NT2/D1 (cell line): Measurements from ENCODE around the gene NATD1.
A peak's percentile ranks its signal among the peaks of the same experiment; 100 is the strongest.

Source experiments
- DNase-seq: peaks from one replicate; pipeline ENCODE4 v3.0.0-alpha.2; 2011; ENCODE audit warnings: low read depth, low spot score
- H3K27me3 ChIP-seq: 2 replicates; pipeline ENCODE4 v1.6.0; 2011; ENCODE audit warnings: mild to moderate bottlenecking; ENCODE audit not compliant: insufficient read length, insufficient read depth
- H3K36me3 ChIP-seq: 2 replicates; pipeline ENCODE4 v1.6.1; 2011; ENCODE audit warnings: mild to moderate bottlenecking, low read length, mixed read lengths; ENCODE audit not compliant: insufficient read depth, insufficient read length
- H3K4me1 ChIP-seq: 2 replicates; pipeline ENCODE4 v1.5.1; 2011; ENCODE audit not compliant: insufficient read depth, insufficient read length
- H3K4me3 ChIP-seq: 2 replicates; pipeline ENCODE4 v1.5.1; 2011; ENCODE audit warnings: low read depth; ENCODE audit not compliant: insufficient read length
- H3K9ac ChIP-seq: 2 replicates; pipeline ENCODE4 v1.6.0; 2011; ENCODE audit warnings: low read depth; ENCODE audit not compliant: insufficient read length
- H3K9me3 ChIP-seq: 2 replicates; pipeline ENCODE4 v1.5.1; 2011; ENCODE audit warnings: mild to moderate bottlenecking, low read length; ENCODE audit not compliant: insufficient read depth
- SUZ12 ChIP-seq: IDR thresholded peaks from 2 replicates; pipeline ENCODE4 v1.6.1; 2011; ENCODE audit not compliant: insufficient read length, insufficient read depth; ENCODE audit errors: extremely low read depth
- YY1 ChIP-seq: IDR thresholded peaks from 2 replicates; pipeline ENCODE4 v1.6.1; 2011; ENCODE audit not compliant: insufficient read length, insufficient read depth
- ZNF274 ChIP-seq: IDR thresholded peaks from 2 replicates; pipeline ENCODE4 v1.6.1; 2011; ENCODE audit warnings: mild to moderate bottlenecking, low read depth, low read length

The NATD1 gene

GRCh38 chr17:21204935-21205334 lies 48.3 kb downstream of the NATD1 start:
- TF ChIP-seq YY1 (no peak), SUZ12 (no peak), ZNF274 (no peak)
- Histone ChIP-seq H3K4me1 (peaks cover 22% of the 10 kb centered on the region), H3K4me3 (no peak overlapping the region), H3K9ac (peak overlapping the region; percentile 32), H3K9me3 (no peaks in the 10 kb centered on the region), H3K36me3 (peaks cover 45% of the 10 kb centered on the region), H3K27me3 (no peaks in the 10 kb centered on the region)
- no peak for DNase-seq

- H3K9ac ChIP-seq: no peak overlapping the region
- H3K36me3 ChIP-seq: peaks cover 41% of the 10 kb centered on the region
- no peak for DNase-seq
- peaks cover 30% of the 10 kb centered on the region for H3K4me1 ChIP-seq
- TF ChIP-seq ZNF274 (no peak), YY1 (no peak), SUZ12 (no peak)
- H3K27me3 ChIP-seq: no peaks in the 10 kb centered on the region
- H3K9me3 ChIP-seq: no peaks in the 10 kb centered on the region
- no peak overlapping the region for H3K4me3 ChIP-seq
Observed at GRCh38 chr17:21202512-21202911, 50.7 kb downstream of the NATD1 start.

- no peaks in the 10 kb centered on the region for H3K27me3 ChIP-seq
- H3K4me3 ChIP-seq: no peak overlapping the region
- DNase-seq: no peak
- TF ChIP-seq ZNF274: no peak
- TF ChIP-seq YY1: no peak
- no peak for TF ChIP-seq SUZ12
- H3K9me3 ChIP-seq: no peaks in the 10 kb centered on the region
- H3K4me1 ChIP-seq: peaks cover 31% of the 10 kb centered on the region
- H3K36me3 ChIP-seq: peaks cover 43% of the 10 kb centered on the region
- H3K9ac ChIP-seq: no peak overlapping the region
Observed at GRCh38 chr17:21201874-21202273, 51.3 kb downstream of the NATD1 start.

GRCh38 chr17:21201298-21201595 lies 52.0 kb downstream of the NATD1 start:
- DNase-seq: no peak
- Histone ChIP-seq H3K4me3 (no peak overlapping the region), H3K4me1 (peaks cover 31% of the 10 kb centered on the region), H3K9me3 (no peaks in the 10 kb centered on the region), H3K9ac (no peak overlapping the region), H3K36me3 (peaks cover 46% of the 10 kb centered on the region), H3K27me3 (no peaks in the 10 kb centered on the region)
- TF ChIP-seq YY1: no peak
- no peak for TF ChIP-seq SUZ12
- TF ChIP-seq ZNF274: no peak

- peak overlapping the region; percentile 69 for H3K9ac ChIP-seq
- H3K4me3 ChIP-seq: no peak overlapping the region
- H3K27me3 ChIP-seq: no peaks in the 10 kb centered on the region
- H3K36me3 ChIP-seq: peaks cover 49% of the 10 kb centered on the region
- DNase-seq: no peak
- TF ChIP-seq SUZ12 (no peak), YY1 (no peak), ZNF274 (no peak)
- H3K9me3 ChIP-seq: no peaks in the 10 kb centered on the region
- H3K4me1 ChIP-seq: peaks cover 31% of the 10 kb centered on the region
Observed at GRCh38 chr17:21200590-21201297, 52.5 kb downstream of the NATD1 start.

GRCh38 chr17:21199856-21200255 lies 53.4 kb downstream of the NATD1 start:
- no peak for DNase-seq
- peaks cover 31% of the 10 kb centered on the region for H3K4me1 ChIP-seq
- H3K9me3 ChIP-seq: no peaks in the 10 kb centered on the region
- H3K36me3 ChIP-seq: peaks cover 48% of the 10 kb centered on the region
- no peaks in the 10 kb centered on the region for H3K27me3 ChIP-seq
- TF ChIP-seq ZNF274: no peak
- no peak for TF ChIP-seq YY1
- TF ChIP-seq SUZ12: no peak
- H3K4me3 ChIP-seq: no peak overlapping the region
- peak overlapping the region; percentile 69 for H3K9ac ChIP-seq

- Histone ChIP-seq H3K27me3 (no peaks in the 10 kb centered on the region), H3K36me3 (peaks cover 49% of the 10 kb centered on the region), H3K9me3 (no peaks in the 10 kb centered on the region), H3K4me3 (no peak overlapping the region), H3K4me1 (peaks cover 30% of the 10 kb centered on the region), H3K9ac (peak overlapping the region; percentile 69)
- TF ChIP-seq ZNF274 (no peak), YY1 (no peak), SUZ12 (no peak)
- DNase-seq: peak; percentile 88
Observed at GRCh38 chr17:21199311-21199710, 53.9 kb downstream of the NATD1 start.
